Subcutaneous abdominal adipose tissue (tissue), 5 donors: ENCODE results near the gene LY6G5C.
"Not testable (repeated sequence)": the region's sequence is repeated elsewhere in the genome, so short reads cannot be mapped to it uniquely, and the experiment has no call there.

ENCODE experiments used
- H3K27ac ChIP-seq: one replicate; pipeline ENCODE4 v1.7.0; 2013; ENCODE audit warnings: low read depth, mild to moderate bottlenecking, inconsistent platforms, low read length, moderate library complexity
- H3K27me3 ChIP-seq, 5 donors: one replicate each; pipeline ENCODE4 v1.7.0; 2013; ENCODE audit warnings: low read length in 5 of 5, inconsistent platforms in 1 of 5; ENCODE audit not compliant: control insufficient read depth in 5 of 5, insufficient read depth in 4 of 5
- H3K36me3 ChIP-seq, 5 donors: one replicate each; pipeline ENCODE4 v1.7.0; 2013; ENCODE audit warnings: low read length in 5 of 5; ENCODE audit not compliant: control insufficient read depth in 5 of 5, insufficient read depth in 5 of 5
- H3K4me1 ChIP-seq, 5 donors: one replicate each; pipeline ENCODE4 v1.7.0; 2013; ENCODE audit warnings: low read length in 5 of 5, mild to moderate bottlenecking in 3 of 5, moderate library complexity in 1 of 5; ENCODE audit not compliant: control insufficient read depth in 5 of 5, insufficient read depth in 5 of 5
- H3K4me3 ChIP-seq, 5 donors: one replicate each; pipeline ENCODE4 v1.7.0; 2013; ENCODE audit warnings: low read length in 5 of 5, low read depth in 1 of 5
- H3K9ac ChIP-seq, 5 donors: one replicate each; pipeline ENCODE4 v1.7.0; 2013; ENCODE audit warnings: low read length in 5 of 5, mild to moderate bottlenecking in 4 of 5, moderate library complexity in 3 of 5
- H3K9me3 ChIP-seq, 5 donors: one replicate each; pipeline ENCODE4 v1.7.0; 2013; ENCODE audit warnings: low read length in 5 of 5; ENCODE audit not compliant: control insufficient read depth in 5 of 5
- donor health status: healthy.
- donor health status: healthy.
- donor health status: healthy.
- donor health status: healthy.
- donor health status: healthy.

The LY6G5C gene

GRCh38 chr6:31715022-31715958 lies 34.4 kb upstream of the LY6G5C start, which contains the start of gene LY6G6D:
Gene LY6G6D (plus strand): TSS chr6:31715348. CDS start chr6:31715356, 8 bp downstream.
- Histone ChIP-seq H3K36me3 (no peaks in the 10 kb centered on the region), H3K9ac (no peak within 1 kb of the TSS), H3K4me1 (peaks cover 0 to 9% (median 6%) of the 10 kb centered on the region in 5 donors), H3K27me3 (peaks cover 0 to 5% (median 0%) of the 10 kb centered on the region in 5 donors), H3K9me3 (no peaks in the 10 kb centered on the region), H3K27ac (no peak within 1 kb of the TSS), H3K4me3 (no peak within 1 kb of the TSS)

GRCh38 chr6:31713991-31714684 lies 33.3 kb upstream of the LY6G5C start:
- Histone ChIP-seq H3K4me1 (peaks cover 0 to 9% (median 6%) of the 10 kb centered on the region in 5 donors), H3K9me3 (no peaks in the 10 kb centered on the region), H3K9ac (no peak overlapping the region), H3K27ac (no peak overlapping the region), H3K36me3 (no peaks in the 10 kb centered on the region), H3K27me3 (peaks cover 0 to 8% (median 4%) of the 10 kb centered on the region in 5 donors), H3K4me3 (no peak overlapping the region)

GRCh38 chr6:31713465-31713864 lies 32.6 kb upstream of the LY6G5C start:
- peaks cover 0 to 8% (median 4%) of the 10 kb centered on the region in 5 donors for H3K27me3 ChIP-seq
- no peaks in the 10 kb centered on the region for H3K36me3 ChIP-seq
- no peak overlapping the region for H3K4me3 ChIP-seq
- peaks cover 0 to 9% (median 6%) of the 10 kb centered on the region in 5 donors for H3K4me1 ChIP-seq
- H3K9ac ChIP-seq = no peak overlapping the region
- H3K27ac ChIP-seq = no peak overlapping the region
- H3K9me3 ChIP-seq = no peaks in the 10 kb centered on the region

DNA sequence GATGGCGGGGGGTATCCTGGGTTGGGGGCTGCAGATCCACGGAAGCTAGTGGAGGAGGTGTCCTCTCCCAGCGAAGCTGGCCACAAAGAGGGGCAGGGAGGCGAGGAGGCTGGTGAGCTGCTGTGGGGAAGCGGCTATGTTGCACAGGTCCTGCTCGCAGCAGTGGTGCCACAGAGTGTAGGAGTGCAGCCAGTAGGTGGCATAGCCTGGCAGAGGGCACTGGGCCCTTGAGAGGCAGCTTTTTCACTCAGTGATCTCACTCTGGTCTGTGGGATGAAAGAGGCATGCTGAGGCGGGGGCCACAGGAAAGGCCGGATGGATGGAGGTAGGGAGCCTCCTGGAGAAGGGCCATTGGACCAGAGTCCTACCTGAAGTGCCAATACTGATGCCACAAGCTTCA lies 31.4 kb upstream of the LY6G5C start:
- no peak overlapping the region for H3K9ac ChIP-seq
- H3K9me3 ChIP-seq = no peaks in the 10 kb centered on the region
- no peak overlapping the region for H3K4me3 ChIP-seq
- peaks cover 0 to 9% (median 6%) of the 10 kb centered on the region in 5 donors for H3K4me1 ChIP-seq
- H3K27ac ChIP-seq = no peak overlapping the region
- peaks cover 0 to 8% (median 4%) of the 10 kb centered on the region in 5 donors for H3K27me3 ChIP-seq
- H3K36me3 ChIP-seq = no peaks in the 10 kb centered on the region

GRCh38 chr6:31711233-31711632 lies 30.4 kb upstream of the LY6G5C start:
- H3K9ac ChIP-seq = no peak overlapping the region
- H3K27ac ChIP-seq = no peak overlapping the region
- H3K9me3 ChIP-seq = no peaks in the 10 kb centered on the region
- H3K36me3 ChIP-seq = no peaks in the 10 kb centered on the region
- H3K4me3 ChIP-seq = no peak overlapping the region
- peaks cover 0 to 9% (median 6%) of the 10 kb centered on the region in 5 donors for H3K4me1 ChIP-seq
- peaks cover 0 to 8% (median 4%) of the 10 kb centered on the region in 5 donors for H3K27me3 ChIP-seq

GRCh38 chr6:31710523-31711219 lies 29.8 kb upstream of the LY6G5C start:
- Histone ChIP-seq H3K4me1 (peaks cover 0 to 9% (median 6%) of the 10 kb centered on the region in 5 donors), H3K4me3 (no peak overlapping the region), H3K9me3 (no peaks in the 10 kb centered on the region), H3K9ac (no peak overlapping the region), H3K36me3 (no peaks in the 10 kb centered on the region), H3K27ac (no peak overlapping the region), H3K27me3 (peaks cover 0 to 8% (median 4%) of the 10 kb centered on the region in 5 donors)

DNA sequence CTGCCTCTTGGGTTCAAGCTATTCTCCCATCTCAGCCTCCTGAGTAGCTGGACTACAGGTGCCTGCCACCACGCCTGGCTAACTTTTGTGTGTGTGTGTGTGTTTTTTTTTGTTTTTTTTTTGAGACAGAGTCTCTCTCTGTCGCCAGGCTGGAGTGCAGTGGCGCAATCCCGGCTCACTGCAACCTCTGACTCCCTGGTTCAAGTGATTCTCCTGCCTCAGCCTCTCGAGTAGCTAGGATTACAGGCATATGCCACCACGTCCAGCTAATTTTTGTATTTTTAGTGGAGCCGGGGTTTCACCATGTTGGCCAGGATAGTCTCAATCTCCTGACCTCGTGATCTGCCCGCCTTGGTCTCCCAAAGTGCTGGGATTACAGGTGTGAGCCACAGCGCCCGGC lies 28.3 kb upstream of the LY6G5C start:
- H3K27ac ChIP-seq, H3K4me1 ChIP-seq, H3K4me3 ChIP-seq, H3K36me3 ChIP-seq, H3K27me3 ChIP-seq, H3K9me3 ChIP-seq, H3K9ac ChIP-seq: not testable (repeated sequence)

DNA sequence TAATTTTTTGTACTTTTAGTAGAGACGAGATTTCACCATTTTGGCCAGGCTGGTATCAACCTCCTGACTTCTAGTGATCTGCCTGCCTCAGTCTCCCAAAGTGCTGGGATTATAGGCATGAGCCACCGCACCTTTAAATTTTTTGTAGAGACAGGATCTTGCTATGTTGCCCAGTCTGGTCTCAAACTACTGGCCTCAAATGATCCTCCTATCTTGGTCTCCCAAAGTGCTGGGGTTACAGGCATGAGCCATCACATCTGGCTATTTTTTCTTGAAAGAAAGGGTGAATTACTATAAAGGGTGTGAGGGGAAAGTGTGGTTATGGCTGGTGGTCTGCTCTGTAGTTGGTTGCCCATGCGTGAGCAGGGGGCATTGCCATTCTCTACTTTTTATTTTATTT lies 27.4 kb upstream of the LY6G5C start:
- no peaks in the 10 kb centered on the region for H3K36me3 ChIP-seq
- H3K27ac ChIP-seq = no peak overlapping the region
- no peaks in the 10 kb centered on the region for H3K9me3 ChIP-seq
- peaks cover 0 to 4% (median 4%) of the 10 kb centered on the region in 5 donors for H3K27me3 ChIP-seq
- peaks cover 0 to 15% (median 12%) of the 10 kb centered on the region in 5 donors for H3K4me1 ChIP-seq
- H3K4me3 ChIP-seq = no peak overlapping the region
- no peak overlapping the region for H3K9ac ChIP-seq

DNA sequence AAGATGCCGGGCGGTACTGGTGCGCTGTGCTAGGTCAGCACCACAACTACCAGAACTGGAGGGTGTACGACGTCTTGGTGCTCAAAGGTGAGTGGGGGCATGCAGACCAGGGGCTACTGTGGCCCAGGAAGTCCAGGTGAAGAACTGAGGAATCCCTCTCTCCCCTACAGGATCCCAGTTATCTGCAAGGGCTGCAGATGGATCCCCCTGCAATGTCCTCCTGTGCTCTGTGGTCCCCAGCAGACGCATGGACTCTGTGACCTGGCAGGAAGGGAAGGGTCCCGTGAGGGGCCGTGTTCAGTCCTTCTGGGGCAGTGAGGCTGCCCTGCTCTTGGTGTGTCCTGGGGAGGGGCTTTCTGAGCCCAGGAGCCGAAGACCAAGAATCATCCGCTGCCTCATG lies 26.8 kb upstream of the LY6G5C start:
- H3K4me1 ChIP-seq = peaks cover 0 to 18% (median 12%) of the 10 kb centered on the region in 5 donors
- H3K27me3 ChIP-seq = peaks cover 0 to 4% (median 4%) of the 10 kb centered on the region in 5 donors
- no peaks in the 10 kb centered on the region for H3K9me3 ChIP-seq
- H3K36me3 ChIP-seq = no peaks in the 10 kb centered on the region
- no peak overlapping the region for H3K27ac ChIP-seq
- H3K4me3 ChIP-seq = no peak overlapping the region
- H3K9ac ChIP-seq = no peak overlapping the region
